ENCODE measurements around the gene NGFR.

- no peak for TF ChIP-seq CTCF (IDR thresholded peaks at IDR 0.05)
- TF ChIP-seq POLR2A (IDR thresholded peaks at IDR 0.05) = no peak
- TF ChIP-seq POLR2AphosphoS5 (IDR thresholded peaks at IDR 0.05) = no peak
- TF ChIP-seq EP300 (IDR thresholded peaks at IDR 0.05; ENCODE audit: low read depth) = no peak
These were observed 53.0 kb downstream of the NGFR start for GRCh38 chr17:49548051-49548505.

Measured in transverse colon (tissue), 4 donors.